Suprapubic skin (tissue), 4 donors: Measurements from ENCODE around the gene TRIM71. TPM values are rescaled to one million over a fixed set of nuclear protein-coding genes. Genes with fewer than 3 reads are reported as not detected.
"Not testable (repeated sequence)": the region's sequence is repeated elsewhere in the genome, so short reads cannot be mapped to it uniquely, and the experiment has no call there.

Experiments used
- DNase-seq, 2 donors: peaks; one replicate each; pipeline ENCODE4 v3.0.0-alpha.2; 2019; ENCODE audit warnings: low spot score in 2 of 2
- H3K27ac ChIP-seq: fragments of 200-600 bp; sonication (generic); one replicate; pipeline ENCODE4 v1.5.1; 2019
- H3K27me3 ChIP-seq: fragments of 200-600 bp; sonication (generic); one replicate; pipeline ENCODE4 v1.5.1; 2019
- H3K36me3 ChIP-seq: fragments of 200-600 bp; sonication (generic); one replicate; pipeline ENCODE4 v1.5.1; 2019
- H3K4me1 ChIP-seq: fragments of 200-600 bp; sonication (generic); one replicate; pipeline ENCODE4 v1.5.1; 2019
- H3K4me3 ChIP-seq: fragments of 200-600 bp; sonication (generic); one replicate; pipeline ENCODE4 v1.5.1; 2019; ENCODE audit warnings: mild to moderate bottlenecking
- H3K9me3 ChIP-seq: fragments of 200-600 bp; sonication (generic); one replicate; pipeline ENCODE4 v1.5.1; 2019
- EP300 ChIP-seq: sonication (generic); formaldehyde crosslinking; IDR thresholded peaks from one replicate; pipeline ENCODE4 v1.6.1; 2017; ENCODE audit warnings: antibody characterized with exemption
- POLR2A ChIP-seq, 2 donors: fragments of 450-650 bp; IDR thresholded peaks; one replicate each; pipeline ENCODE4 v1.6.1; 2017; ENCODE audit warnings: antibody characterized with exemption in 2 of 2, mild to moderate bottlenecking in 2 of 2, moderate library complexity in 2 of 2
- POLR2AphosphoS5 ChIP-seq, 3 donors: sonication (generic); formaldehyde crosslinking; IDR thresholded peaks; one replicate each; pipeline ENCODE4 v1.6.1; 2017; ENCODE audit warnings: antibody characterized with exemption in 3 of 3
- WGBS: methylation state at CpG from one replicate; pipeline ENCODE4 v1.1.5; 2018; 5-methylcytosine and 5-hydroxymethylcytosine counted together
- total RNA-seq, 4 donors: library from RNA; depleted of rRNA; stranded (reverse); fragments of >200 nt; gene quantifications; one replicate each; pipeline ENCODE4 v1.1.0, GENCODE V29; 2016
- TF ChIP-seq, protein P1 (sequence below), 2 donors: fragments of 200-600 bp in 1 of 2; fragments of 450-650 bp in 1 of 2; sonication (generic) in 1 of 2; IDR thresholded peaks; one replicate each; pipeline ENCODE4 v1.5.1; 2016 to 2019; ENCODE audit warnings: antibody characterized with exemption in 2 of 2, mild to moderate bottlenecking in 1 of 2, moderate library complexity in 1 of 2

The TRIM71 gene
- total RNA-seq, 4 donors from 2014 or later, result not detected

DNA sequence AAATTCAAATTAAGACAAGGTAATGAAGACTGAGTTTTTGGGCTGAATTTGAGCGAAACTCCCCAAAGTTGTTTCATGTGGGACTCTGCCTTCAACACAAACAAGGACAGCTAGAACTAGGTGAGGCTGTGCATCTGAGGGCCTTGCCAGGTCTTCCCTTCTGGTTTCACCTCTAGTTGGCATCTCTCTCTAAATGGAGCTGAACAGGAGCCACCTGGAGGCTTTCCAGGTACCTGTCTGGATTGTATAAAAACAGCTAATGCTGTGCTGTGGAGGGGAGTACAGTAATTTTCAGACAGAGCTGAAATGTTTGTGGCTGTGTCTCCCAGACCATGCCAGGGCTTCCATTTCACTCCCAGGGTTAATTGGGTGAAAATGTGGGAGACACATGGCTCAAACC, 27.1 kb downstream of the TRIM71 start:
- no peak for TF ChIP-seq POLR2A (IDR thresholded peaks at IDR 0.05)
- TF ChIP-seq POLR2AphosphoS5 (IDR thresholded peaks at IDR 0.05), result no peak
- TF ChIP-seq, protein P1, sequence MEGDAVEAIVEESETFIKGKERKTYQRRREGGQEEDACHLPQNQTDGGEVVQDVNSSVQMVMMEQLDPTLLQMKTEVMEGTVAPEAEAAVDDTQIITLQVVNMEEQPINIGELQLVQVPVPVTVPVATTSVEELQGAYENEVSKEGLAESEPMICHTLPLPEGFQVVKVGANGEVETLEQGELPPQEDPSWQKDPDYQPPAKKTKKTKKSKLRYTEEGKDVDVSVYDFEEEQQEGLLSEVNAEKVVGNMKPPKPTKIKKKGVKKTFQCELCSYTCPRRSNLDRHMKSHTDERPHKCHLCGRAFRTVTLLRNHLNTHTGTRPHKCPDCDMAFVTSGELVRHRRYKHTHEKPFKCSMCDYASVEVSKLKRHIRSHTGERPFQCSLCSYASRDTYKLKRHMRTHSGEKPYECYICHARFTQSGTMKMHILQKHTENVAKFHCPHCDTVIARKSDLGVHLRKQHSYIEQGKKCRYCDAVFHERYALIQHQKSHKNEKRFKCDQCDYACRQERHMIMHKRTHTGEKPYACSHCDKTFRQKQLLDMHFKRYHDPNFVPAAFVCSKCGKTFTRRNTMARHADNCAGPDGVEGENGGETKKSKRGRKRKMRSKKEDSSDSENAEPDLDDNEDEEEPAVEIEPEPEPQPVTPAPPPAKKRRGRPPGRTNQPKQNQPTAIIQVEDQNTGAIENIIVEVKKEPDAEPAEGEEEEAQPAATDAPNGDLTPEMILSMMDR (IDR thresholded peaks at IDR 0.05), result no peak
- no peak for TF ChIP-seq EP300
- Histone ChIP-seq H3K4me3 (no peak overlapping the region), H3K9me3 (no peaks in the 10 kb centered on the region), H3K27ac (no peak overlapping the region), H3K27me3 (peaks cover 9% of the 10 kb centered on the region), H3K4me1 (peaks cover 12% of the 10 kb centered on the region), H3K36me3 (no peaks in the 10 kb centered on the region)
- DNase-seq, result no peak
- WGBS, result 100% methylated on average over 1 of the region's 1 CpG

DNA sequence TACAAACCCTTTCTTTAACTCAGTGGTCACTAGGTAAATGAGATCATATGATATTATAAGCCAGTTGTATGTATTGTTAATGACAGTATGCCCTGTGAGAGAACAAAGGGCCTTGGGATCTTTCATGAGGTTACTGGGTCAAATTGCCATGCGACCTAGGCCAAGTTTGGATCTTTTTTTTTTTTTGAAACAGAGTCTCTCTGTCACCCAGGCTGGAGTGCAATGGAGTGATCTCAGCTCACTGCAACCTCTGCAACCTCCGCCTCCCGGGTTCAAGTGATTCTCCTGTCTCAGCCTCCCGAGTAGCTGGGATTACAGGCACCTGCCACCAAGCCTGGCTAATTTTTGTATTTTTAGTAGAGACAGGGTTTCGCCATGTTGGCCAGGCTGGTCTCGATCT, 27.7 kb downstream of the TRIM71 start:
- H3K9me3 ChIP-seq, H3K36me3 ChIP-seq, H3K4me3 ChIP-seq, H3K27me3 ChIP-seq, DNase-seq, H3K27ac ChIP-seq: not testable (repeated sequence)
- WGBS, result 93% methylated on average over 6 of the region's 6 CpGs
- H3K4me1 ChIP-seq, result peaks cover 12% of the 10 kb centered on the region

DNA sequence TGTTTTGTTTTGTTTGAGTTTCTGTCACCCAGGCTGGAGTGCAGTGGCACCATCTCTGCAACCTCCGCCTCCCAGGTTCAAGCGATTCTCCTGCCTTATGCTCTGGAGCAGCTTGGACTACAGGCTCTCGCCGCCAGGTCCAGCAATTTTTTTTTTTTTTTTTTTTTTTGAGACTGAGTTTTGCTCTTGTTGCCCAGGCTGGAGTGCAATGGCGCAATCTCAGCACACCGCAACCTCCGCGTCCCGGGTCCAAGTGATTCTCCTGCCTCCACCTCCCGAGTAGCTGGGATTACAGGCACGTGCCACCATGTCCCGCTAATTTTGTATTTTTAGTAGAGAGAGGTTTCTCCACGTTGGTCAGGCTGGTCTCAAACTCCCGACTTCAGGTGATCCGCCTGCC, 29.2 kb downstream of the TRIM71 start:
- H3K9me3 ChIP-seq, result not testable (repeated sequence)
- WGBS, result 92% methylated on average over 15 of the region's 15 CpGs

DNA sequence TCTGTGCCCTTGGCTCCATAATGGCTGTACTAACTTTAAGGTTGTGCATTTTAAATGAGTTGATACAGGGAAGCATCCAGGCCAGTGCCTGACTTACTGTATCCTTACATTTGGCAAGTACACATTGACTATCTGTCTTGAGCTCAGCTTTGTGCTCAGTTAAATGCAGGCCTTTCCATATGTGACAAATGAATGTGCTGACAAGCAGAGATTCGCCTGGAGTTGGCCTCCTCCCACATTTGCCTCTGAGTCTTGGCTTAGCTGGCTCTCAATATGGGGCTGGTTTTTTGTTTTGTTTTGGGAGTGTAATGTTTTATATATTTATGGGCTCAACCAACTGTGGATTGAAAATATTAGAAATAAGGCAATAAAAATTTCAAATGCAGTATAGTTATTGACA, 29.7 kb downstream of the TRIM71 start:
- TF ChIP-seq, protein P1 (IDR thresholded peaks at IDR 0.05), result no peak
- no peak for TF ChIP-seq EP300
- no peak for TF ChIP-seq POLR2AphosphoS5 (IDR thresholded peaks at IDR 0.05)
- TF ChIP-seq POLR2A (IDR thresholded peaks at IDR 0.05), result no peak
- no peaks in the 10 kb centered on the region for H3K36me3 ChIP-seq
- WGBS, result 33% methylated on average over 1 of the region's 1 CpG
- H3K27me3 ChIP-seq, result no peaks in the 10 kb centered on the region
- H3K27ac ChIP-seq, result no peak overlapping the region
- DNase-seq, result no peak
- peaks cover 12% of the 10 kb centered on the region for H3K4me1 ChIP-seq
- H3K4me3 ChIP-seq, result no peak overlapping the region
- no peaks in the 10 kb centered on the region for H3K9me3 ChIP-seq

More for the DNA sequence above, 29.2 kb downstream of the TRIM71 start:
- H3K4me3 ChIP-seq, H3K27me3 ChIP-seq, H3K36me3 ChIP-seq, H3K27ac ChIP-seq, DNase-seq: not testable (repeated sequence)
- peaks cover 12% of the 10 kb centered on the region for H3K4me1 ChIP-seq

DNA sequence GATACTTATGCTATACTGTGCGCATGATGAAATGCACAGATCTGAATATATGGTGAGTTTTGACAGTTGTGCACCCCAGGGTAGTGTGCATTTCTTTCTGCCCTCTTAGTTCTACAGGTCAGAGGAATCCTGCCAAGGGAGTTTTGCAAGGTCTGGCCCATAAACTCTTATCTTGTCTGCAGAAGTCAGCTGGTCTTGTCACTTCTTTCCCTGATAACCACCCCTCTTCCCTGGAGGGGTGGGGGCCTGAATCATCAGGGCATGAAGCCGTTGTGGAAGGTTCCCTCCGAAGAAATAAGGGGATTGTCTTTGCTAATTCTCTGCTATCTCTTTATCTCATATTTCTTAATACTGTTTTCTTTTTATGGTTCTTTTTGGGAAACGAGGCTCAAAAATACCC, 30.4 kb downstream of the TRIM71 start:
- TF ChIP-seq POLR2AphosphoS5 (IDR thresholded peaks at IDR 0.05) (no peak), EP300 (no peak), POLR2A (IDR thresholded peaks at IDR 0.05) (no peak)
- TF ChIP-seq, protein P1 (IDR thresholded peaks at IDR 0.05), result no peak
- no peak for DNase-seq
- 50% methylated on average over 4 of the region's 4 CpGs for WGBS

DNA sequence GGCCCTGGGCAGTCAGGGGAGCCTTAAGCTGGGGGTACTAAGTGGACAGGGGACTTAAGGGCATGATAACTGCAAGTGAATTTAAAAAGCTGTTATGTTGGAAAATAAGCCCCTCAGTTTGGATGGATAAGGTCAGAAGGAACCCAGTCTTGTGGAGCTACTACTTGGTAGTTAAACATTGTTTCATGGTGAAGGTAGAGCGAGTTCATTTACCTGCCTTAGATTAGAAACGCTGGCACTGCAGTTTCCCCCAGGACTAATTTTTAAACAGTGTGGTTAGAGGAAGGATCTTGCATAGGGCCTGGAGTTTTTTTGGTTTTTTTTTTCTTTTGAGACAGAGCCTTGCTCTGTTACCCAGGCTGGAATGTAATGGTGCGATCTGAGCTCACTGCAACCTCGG, 31.2 kb downstream of the TRIM71 start:
- H3K4me1 ChIP-seq, result peaks cover 5% of the 10 kb centered on the region
- no peak overlapping the region for H3K27ac ChIP-seq
- H3K27me3 ChIP-seq, result no peaks in the 10 kb centered on the region
- WGBS, result 91% methylated on average over 4 of the region's 4 CpGs
- H3K36me3 ChIP-seq, result no peaks in the 10 kb centered on the region
- TF ChIP-seq EP300, result no peak
- TF ChIP-seq, protein P1 (IDR thresholded peaks at IDR 0.05), result no peak
- TF ChIP-seq POLR2A (IDR thresholded peaks at IDR 0.05), result no peak
- TF ChIP-seq POLR2AphosphoS5 (IDR thresholded peaks at IDR 0.05), result no peak
- H3K4me3 ChIP-seq, result no peak overlapping the region
- DNase-seq, result no peak
- no peaks in the 10 kb centered on the region for H3K9me3 ChIP-seq

More for the DNA sequence above, 30.4 kb downstream of the TRIM71 start:
- no peak overlapping the region for H3K4me3 ChIP-seq
- H3K27ac ChIP-seq, result no peak overlapping the region
- peaks cover 11% of the 10 kb centered on the region for H3K4me1 ChIP-seq
- H3K9me3 ChIP-seq, result no peaks in the 10 kb centered on the region
- H3K27me3 ChIP-seq, result no peaks in the 10 kb centered on the region
- H3K36me3 ChIP-seq, result no peaks in the 10 kb centered on the region
